HG03060 (cell line): Measurements from ENCODE around the gene CEP170B.
"Not testable (repeated sequence)": the region's sequence is repeated elsewhere in the genome, so short reads cannot be mapped to it uniquely, and the experiment has no call there.

Experiments
- ATAC-seq: cut with Tn5 transposase; IDR thresholded peaks from one replicate; pipeline ENCODE4 v1.9.1; 2021; ENCODE audit warnings: low read depth, moderate number of reproducible peaks; ENCODE audit not compliant: unreplicated experiment

CEP170B gene

DNA sequence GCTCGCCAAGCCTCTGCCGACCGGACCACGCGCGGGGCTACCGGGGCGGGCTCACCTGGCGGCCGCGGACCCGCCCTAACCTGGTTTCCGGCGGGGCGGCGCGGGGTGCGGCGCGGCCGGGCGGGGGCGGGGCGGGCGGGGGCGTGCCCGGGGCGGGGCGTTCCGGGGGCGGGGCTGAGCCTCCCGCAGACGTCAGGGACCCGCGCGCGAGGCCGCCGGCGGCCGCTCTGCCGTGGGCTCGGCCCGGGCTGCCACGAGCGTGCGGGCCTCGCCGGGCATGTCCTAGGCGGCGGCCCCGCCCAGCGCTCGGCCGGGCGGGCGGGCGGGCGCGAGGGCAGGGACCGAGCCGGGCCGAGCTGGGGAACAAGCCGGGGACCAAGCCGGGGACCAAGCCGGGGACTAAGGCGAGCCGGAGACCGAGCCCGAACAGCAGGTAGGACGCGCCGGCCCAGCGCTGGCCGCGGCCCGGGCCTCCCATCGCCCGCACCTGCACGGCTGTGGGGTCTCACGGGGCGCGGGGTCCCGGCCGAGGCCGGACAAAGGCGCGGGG is at the start of gene CEP170B:
CEP170B (plus strand) TSS at position 188 of the 550 bp plus-strand sequence. CDS start 3,183 bp downstream, outside the sequence.
- no peak for ATAC-seq

DNA sequence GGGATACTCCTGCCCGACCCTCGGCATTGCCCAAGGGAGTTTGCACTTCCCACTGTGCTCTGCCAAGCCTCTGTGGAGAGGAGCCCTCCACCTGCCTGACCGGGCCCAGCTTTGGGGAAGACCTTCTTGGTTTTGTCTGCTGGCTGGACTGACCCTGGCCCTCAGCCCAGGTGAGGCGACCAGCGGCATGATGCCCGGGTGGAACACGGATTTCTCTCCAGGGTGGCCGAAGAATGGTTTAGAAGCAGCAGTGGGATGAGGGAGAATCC is 48.5 kb upstream of the CEP170B start:
- ATAC-seq = no peak

DNA sequence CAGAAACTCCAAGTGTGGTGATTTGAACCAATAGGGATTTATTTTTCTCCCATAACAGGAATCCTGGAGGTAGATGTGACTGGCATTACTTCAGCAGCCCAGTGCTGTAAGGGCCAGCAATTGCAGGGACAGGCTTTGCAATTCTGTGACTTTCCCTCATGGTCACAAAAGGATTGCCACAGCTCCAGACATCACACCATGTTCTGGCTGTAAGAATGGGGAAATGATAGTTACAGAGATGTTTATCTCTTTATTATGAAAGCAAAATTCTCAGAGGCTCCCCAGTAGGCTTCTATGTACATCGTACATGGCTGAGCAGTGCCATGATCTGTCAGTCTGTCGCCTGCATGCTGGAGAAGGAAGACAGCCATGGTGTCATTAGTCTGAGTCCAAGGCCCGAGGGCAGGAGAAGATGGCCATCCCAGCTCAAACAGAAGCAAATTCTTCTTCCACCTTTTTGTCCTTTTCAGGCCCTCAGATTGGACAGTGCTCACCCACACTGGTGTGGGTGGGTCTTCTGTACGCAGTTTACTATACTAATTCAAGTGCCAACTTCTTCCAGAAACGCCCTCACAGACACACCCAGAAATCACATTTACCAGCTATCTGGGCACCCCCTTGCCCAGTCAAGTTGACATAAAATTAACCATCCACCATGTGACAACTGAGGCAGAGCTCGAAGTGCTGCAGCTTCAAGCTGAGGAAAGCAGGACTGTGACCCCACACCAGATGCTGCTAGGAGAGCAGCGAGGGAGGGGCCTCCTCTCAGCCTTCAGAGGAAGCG is 46.9 kb upstream of the CEP170B start:
- no peak for ATAC-seq

DNA sequence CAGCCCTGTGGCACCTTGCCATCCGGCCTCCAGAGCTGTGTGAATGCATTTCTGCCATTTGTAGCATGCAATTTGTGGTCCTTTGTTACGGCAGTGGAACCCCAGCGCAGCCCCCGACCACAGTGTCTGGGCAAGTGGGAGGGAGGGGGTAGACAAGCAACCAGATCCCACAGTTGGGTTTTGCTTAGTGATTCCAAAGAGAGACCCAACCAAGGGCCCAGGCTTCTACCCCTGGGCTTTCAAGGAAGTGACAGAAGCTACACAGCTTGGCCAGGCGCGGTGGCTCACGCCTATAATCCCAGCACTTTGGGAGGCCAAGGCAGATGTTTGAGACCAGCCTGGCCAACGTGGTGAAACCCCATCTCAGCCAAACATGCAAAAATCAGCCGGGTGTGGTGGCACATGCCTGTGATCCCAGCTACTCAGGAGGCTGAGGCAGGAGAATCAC is 46.3 kb upstream of the CEP170B start:
- no peak for ATAC-seq

DNA sequence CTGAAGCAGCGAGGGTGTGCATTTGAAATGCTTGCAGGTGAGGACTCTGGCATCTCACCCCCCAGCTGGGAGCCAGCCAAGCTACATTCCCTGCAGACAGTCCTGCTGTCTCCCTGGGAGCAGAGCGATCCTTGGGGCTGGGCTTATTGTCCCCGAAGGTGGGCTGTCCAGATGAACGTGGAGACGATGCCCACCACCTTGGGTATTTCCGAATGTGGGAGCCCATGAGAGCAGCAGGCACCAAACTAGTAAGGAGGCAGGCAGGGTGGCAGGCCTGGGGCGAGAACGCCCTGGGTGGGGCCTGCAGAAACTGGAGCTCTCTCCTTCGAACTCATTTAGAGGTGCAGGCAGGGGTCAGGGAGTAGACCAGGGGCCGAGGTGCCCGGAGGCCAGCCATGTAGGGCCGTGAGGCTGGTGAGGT is 45.7 kb upstream of the CEP170B start:
- ATAC-seq = no peak

DNA sequence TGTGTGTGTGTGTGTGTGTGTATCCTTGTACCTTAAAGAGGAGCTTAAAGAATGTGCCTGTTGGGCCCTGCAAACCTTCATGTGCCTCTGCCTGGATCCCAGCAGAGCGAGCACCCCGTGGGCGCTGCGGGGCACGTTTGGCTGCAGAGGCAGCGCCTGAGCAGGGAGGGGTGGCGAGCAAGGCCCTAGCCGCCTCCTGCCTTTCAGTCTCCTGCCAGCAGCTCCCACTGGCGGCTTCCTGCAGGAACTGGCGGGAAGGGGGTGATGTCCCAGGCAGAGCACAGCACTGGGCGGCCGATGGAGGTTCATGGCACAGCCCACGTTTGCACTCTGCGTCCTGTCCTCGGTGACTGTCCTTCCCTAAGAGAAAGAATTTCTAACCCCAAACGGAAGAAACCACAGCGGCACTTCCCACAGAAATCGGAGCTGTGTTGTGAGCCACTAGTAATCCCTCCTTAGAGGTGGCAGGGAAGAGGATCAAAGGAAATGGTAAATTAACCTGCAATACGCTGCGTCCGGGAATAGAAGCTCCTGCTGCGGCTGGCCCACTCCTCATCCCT is 44.3 kb upstream of the CEP170B start:
- ATAC-seq = no peak

DNA sequence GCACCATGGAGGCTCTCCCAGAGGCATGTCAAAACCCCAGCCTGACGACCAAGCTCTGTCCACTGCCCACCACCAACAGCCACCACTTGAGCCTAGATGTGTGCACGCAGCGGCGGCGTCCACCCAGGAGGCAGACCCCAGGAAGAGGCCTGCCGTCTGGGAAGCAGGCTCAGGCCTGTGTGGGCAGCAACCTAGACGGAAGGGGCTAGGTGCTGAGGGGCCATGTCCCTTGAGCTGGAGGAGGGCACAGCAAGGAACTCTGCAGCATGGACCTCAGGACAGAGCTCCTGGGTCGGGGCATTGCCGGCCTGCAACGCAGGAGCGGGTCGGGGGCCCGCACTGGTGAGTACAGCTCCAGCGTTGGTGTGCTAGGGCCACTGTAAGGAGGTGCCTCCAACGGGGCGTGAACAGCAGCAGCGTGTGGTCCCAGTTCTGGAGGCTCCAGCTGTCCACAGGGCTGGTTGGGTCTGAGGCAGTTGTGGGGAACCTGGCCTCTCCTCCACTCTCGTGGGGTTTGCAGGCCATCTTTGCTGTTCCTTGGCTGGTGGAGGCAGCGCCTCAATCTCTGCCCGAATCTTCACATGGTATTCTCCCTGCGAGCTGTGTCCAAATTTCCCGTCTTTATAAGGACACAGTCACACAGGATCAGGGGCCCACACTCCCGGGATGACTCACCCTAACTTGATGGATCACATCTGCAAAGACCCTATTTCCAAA is 43.7 kb upstream of the CEP170B start:
- no peak for ATAC-seq

DNA sequence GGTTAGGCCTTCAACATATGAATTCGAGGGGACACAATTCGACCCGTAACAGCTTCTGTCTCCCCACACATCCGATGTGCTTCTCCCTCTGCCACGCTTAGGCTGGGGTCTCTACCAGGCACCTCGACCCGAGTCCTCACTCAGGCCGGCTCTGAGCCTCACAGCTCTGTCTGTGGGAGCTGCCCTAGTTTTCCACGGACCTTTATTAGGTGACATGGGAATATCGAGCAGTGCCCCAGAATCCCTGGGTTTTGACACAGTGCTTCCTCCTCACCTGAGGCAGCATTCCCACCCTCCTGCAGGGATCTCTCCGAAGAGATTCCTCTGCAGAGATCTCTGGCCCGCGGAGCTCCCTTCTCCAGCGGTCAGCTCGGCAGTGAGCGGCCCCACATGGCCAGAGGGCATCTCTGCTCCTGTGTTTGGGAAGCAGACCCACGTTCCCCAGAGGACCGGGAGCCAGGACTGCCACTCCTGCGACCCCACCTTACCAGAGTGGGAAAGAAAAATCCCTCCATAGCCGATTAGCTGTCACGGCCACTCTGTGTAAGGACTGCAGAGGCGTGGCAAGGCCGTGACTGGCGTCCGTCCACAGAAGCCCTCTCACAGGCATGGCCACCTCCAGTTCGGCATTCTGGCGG is 43.0 kb upstream of the CEP170B start:
- no peak for ATAC-seq

DNA sequence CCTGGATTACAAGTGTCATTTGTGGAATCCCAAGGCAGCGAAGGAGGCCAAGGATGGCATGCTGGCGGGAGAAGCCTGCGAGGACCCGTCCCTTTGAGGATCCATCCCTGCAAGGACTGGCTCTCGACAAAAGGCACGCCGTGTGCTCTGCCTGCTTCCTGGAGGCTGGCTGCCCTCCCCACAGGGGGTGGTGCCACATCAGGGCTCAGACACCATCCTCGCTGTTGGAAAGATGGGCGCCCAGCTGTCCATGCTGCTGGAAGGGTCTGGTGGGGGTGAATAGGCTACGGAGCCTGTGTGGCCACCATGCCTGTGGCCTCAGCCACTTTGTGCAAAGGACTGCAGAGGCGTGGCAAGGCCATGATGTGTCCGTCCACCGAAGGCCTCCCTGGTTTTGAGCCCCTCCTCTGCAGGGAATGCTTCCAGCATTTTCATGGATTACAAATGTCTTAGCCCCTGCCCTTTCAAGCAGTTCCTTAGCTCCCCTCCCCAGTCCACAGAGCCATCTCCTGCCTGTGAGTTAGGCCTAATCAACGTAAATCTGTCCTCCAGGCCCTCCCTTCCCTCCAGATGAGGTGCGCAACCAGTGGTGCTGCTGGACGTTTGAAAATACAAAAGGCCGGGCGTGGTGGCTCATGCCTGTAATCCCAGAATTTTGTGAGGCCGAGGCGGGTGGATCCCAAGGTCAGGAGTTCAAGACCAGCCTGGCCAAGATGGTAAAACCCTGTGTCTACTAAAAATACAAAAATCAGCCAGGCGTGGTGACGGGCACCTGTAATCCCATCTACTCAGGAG is 42.0 kb upstream of the CEP170B start:
- no peak for ATAC-seq

DNA sequence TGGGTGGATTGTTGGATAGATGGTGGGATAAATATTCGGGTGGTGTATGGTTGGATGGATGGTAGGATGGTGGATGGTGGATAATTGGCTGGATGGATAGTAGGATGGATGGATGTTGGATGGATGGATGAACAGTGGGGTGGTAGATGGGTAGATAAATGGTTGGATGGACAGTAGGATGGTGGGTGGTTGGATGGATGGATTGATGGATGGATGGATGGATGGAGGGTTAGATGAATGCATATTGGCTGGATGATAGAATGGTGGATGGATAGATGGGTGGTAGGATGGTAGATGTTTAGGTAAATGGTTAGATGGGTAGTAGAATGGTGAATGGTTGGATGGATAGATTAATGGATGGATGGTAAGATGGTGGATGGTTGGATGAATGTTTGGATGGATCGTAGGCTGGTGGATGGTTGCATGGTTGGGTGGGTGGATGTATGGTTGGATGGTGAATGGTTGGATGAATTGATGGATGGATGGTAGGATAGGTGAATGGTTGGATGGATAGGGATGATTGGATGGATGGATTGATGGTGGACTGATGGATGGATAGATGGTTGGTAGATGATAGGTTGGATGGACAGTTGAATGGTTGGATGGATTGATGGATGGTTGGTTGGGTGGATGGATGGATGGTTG is 40.6 kb upstream of the CEP170B start:
- ATAC-seq = no peak

DNA sequence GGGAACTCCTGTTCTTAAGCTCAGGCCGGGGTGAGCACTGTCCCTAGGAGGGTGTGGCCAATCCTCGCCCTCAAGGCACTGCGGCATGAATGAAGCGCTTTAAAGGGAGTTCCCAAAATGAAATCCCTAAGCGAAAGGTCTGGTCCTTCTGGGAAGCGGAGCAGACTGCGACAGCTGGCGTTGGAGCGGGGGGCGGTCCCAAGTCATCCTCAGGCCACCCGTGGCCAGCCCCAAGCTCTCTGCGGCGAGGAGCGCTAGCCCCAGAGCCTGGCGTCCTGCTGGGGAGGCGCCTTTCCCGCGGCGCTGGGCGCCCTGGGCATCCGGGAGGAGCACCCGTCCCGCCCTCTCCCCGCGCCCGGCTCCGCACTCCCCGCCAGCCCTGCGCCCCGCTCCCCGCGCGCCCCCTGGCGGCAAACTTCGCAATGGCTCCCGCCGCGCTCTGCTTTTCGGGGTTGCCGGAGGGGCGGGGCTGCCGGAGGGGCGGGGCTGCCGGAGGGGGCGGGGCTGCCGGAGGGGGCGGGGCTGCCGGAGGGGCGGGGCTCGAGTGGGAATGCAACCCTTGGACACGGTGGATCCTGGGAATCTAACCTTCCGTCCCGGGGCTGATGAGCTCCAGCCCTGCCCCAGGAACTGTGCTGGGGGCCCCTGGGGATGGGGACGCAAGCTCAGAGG is 38.7 kb upstream of the CEP170B start:
- ATAC-seq = no peak

DNA sequence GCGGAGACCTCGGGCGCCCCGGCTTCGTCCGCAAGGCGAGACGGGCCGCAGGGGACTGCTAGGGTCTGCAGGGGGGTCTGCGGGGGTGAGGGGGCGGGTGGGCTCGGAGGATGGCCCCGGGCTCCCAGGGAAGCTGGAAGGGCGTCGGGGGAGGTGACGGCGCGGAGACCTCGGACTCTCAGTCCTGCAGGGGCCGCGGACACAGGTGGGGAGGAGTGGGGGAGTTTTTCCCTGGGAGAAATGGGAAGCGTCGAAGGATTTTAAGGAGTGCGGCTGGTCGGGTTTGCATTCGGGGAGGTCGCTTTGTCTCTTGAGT is 38.2 kb upstream of the CEP170B start:
- no peak for ATAC-seq

DNA sequence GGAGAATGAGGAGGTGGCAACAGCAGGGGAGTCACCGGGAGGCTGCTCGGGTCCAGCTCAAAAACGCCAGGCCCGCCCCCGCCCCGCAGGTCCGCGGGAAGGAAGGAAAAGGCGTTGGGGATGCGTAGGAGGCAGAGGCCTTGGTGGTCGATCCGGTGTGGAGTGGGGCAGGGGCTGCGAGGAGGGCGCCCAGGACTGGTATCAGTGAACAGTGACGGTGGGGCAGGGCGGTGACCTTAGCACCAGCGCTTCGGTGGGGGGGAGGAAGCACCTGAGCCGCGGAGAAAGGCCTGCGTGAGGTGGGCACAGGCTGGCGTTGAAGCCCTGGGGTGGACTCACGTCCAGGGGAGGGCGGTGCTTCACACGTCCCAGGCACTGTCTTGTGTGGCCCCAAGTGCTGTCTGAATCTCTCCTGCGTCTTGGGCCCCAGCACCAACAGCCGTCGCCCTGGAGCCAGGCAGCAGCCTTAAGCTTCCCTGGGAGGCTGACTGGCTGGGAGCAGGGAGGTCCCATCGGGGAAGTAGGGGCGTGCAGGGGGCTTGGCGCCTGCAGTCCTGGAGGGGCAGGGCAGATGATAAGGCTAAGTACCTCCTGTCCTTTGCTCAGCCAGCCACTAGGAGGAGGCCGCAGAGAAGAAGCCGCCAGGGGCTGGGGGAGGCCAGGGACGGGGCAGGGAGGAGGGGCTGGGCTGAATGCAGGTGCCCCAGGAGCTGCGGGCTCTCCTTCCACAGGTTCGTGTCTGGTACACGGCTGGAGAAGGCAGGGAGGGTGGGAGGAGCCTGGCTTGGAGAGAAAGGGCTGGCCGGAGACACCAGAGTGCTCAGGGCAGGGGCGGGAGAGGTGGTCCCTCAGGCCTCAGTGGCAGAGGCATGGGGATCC is 37.7 kb upstream of the CEP170B start:
- no peak for ATAC-seq

DNA sequence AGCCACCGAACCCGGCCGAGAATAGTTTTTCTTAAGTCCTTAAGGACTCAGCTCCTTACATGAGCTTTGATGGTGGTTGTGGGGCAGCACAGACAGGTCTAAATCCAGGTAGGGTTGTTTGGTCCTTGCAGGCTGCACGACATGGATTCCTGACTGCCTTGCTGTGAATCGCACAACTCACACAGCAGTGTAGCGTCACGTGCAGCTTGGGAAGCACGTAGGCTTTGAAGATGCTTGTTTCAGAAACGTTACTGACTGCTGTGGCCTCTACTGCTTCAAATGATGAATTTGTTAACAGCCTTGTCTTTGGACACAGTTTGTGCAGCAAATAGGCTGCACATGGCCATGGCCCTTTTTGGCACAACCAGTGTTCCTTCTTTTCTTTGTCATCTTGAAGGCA is 34.3 kb upstream of the CEP170B start:
- ATAC-seq = no peak

DNA sequence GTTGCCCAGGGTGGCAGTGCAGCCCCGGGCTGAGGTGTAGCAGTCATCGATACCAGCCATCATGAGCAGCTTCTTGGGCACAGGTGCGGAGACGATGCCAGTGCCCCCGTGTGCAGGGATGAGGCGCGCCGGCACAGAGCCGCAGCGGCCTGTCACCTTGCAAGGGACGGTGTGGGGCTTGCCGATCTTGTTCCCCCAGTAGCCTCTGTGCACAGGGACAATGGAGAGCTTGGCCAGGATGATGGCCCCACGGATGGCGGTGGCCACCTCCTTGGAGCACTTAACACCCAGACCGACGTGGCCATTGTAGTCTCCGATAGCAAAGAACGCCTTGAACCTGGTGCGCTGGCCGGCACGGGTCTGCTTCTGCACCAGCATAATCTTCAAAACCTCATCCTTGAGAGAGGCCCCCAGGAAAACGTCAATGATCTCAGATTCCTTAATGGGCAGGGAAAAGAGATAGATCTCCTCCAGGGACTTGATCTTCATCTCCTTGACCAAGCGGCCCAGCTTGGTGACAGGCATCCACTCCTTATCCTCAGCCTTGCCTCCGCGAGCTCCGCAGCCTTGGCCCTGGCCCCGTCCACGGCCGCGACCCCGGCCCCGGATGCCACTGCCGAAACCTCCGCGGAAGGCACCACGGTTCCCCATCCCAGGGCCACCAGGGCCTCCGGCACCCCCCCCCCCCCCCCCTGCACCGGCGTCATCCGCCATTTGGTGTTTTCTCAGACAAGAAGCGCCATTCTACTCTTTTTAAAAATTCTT is 28.7 kb upstream of the CEP170B start:
- ATAC-seq = not testable (repeated sequence)

DNA sequence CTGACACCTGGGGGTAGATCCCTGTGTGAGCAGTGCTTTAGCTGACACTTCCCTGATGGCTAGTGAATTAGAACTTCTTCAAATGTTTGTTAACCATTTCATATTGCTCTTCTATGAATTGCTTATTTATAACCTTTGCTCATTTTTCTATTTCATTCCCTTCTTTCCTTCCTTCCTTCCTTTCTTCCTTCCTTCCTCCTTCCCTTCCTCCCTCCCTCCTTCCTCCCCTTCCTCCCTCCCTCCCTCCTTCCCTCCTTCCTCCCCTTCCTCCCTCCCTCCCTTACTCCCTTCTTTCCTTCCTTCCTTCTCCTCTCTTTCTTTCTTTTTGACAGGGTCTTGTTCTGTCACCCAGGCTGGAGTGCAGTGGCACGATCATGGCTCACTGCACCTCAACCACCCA is 23.3 kb upstream of the CEP170B start:
- no peak for ATAC-seq

DNA sequence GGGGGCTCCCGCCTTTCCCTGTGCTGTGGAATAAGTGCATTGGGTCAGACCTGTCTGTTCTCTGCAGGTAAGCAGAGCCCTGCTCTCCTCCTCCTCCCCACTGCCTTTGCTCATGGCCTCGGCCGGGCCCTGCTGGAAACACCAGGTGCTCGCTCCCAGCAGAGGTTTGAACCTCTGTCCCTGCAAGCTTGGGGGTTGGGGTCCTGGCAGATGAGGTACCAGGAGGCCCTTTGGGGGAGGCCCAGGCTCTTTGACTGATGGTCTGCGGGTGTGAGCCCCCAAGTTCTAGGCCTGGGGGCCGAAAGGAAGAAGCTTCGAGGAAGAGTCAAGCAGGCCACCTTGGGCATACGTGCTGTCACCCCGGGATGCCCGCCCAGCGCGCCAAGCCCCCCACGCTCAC is 22.1 kb upstream of the CEP170B start:
- no peak for ATAC-seq
